ENCODE data around the gene KRT16.
"Not testable (repeated sequence)": the region's sequence is repeated elsewhere in the genome, so short reads cannot be mapped to it uniquely, and the experiment has no call there.

KRT16 gene

GRCh38 chr17:41614767-41615166 lies 2.2 kb upstream of the KRT16 start:
- not testable (repeated sequence) for DNase-seq (ENCODE audit: low read depth)

GRCh38 chr17:41614098-41614497 lies 1.5 kb upstream of the KRT16 start:
- no peak for DNase-seq (ENCODE audit: low read depth)

- no peak for DNase-seq (ENCODE audit: low read depth)
Measured at GRCh38 chr17:41613277-41614082, 913 bp upstream of the KRT16 start.

- no peak for DNase-seq (ENCODE audit: low read depth)
Measured at GRCh38 chr17:41610965-41611640, 1.5 kb downstream of the KRT16 start.

GRCh38 chr17:41610061-41610517 lies 2.5 kb downstream of the KRT16 start:
- not testable (repeated sequence) for DNase-seq (ENCODE audit: low read depth)

GRCh38 chr17:41606930-41607329 lies 5.6 kb downstream of the KRT16 start:
- not testable (repeated sequence) for DNase-seq (ENCODE audit: low read depth)

- DNase-seq (ENCODE audit: low read depth), result no peak
Measured at GRCh38 chr17:41602524-41602923, 10.0 kb downstream of the KRT16 start.

- no peak for DNase-seq (ENCODE audit: low read depth)
Measured at GRCh38 chr17:41600318-41600717, 12.2 kb downstream of the KRT16 start.

GRCh38 chr17:41599680-41600079 lies 12.9 kb downstream of the KRT16 start:
- DNase-seq (ENCODE audit: low read depth), result no peak

GRCh38 chr17:41595585-41595984 lies 17.0 kb downstream of the KRT16 start:
- DNase-seq (ENCODE audit: low read depth), result no peak

GRCh38 chr17:41594363-41594915 lies 18.1 kb downstream of the KRT16 start:
- no peak for DNase-seq (ENCODE audit: low read depth)

GRCh38 chr17:41593306-41593981 lies 19.1 kb downstream of the KRT16 start:
- no peak for DNase-seq (ENCODE audit: low read depth)

GRCh38 chr17:41592601-41593305 lies 19.8 kb downstream of the KRT16 start:
- DNase-seq (ENCODE audit: low read depth), result no peak

GRCh38 chr17:41589301-41589700 lies 23.3 kb downstream of the KRT16 start:
- DNase-seq (ENCODE audit: low read depth), result no peak

GRCh38 chr17:41588126-41588810 lies 24.3 kb downstream of the KRT16 start:
- no peak for DNase-seq (ENCODE audit: low read depth)

- DNase-seq (ENCODE audit: low read depth), result no peak
Measured at GRCh38 chr17:41586863-41587495, 25.6 kb downstream of the KRT16 start, which contains the start of gene KRT14. TSS of gene KRT14 (minus strand) at chr17:41586895. CDS start at chr17:41586834, 61 bp downstream.

GRCh38 chr17:41585301-41586056 lies 27.1 kb downstream of the KRT16 start:
- no peak for DNase-seq (ENCODE audit: low read depth)

- DNase-seq (ENCODE audit: low read depth), result not testable (repeated sequence)
Measured at GRCh38 chr17:41584331-41584927, 28.1 kb downstream of the KRT16 start.
